CD4-positive, alpha-beta T cell (primary cell): ENCODE results near the gene ZXDC. TPM values are rescaled to one million over a fixed set of nuclear protein-coding genes. Genes with fewer than 3 reads are reported as not detected.

Experiments
- ATAC-seq: fragments of 200-7000 bp; cut with Tn5 transposase; one replicate; pipeline ENCODE4 v1.10.0; 2022; ENCODE audit warnings: mild to moderate bottlenecking; ENCODE audit not compliant: poor library complexity
- CTCF ChIA-PET: fragments of 350-600 bp; sonication (Branson Sonifier 250); formaldehyde crosslinking; loops from one replicate; lab custom pipeline; 2021; ENCODE audit warnings: antibody characterized with exemption, inconsistent platforms; lab: Charles Lee
- POLR2A ChIA-PET: fragments of 350-600 bp; sonication (Branson Sonifier 250); formaldehyde crosslinking; loops from one replicate; lab custom pipeline; 2021; ENCODE audit warnings: antibody characterized with exemption, inconsistent platforms; lab: Charles Lee
- DNase-seq, 14 experiments: peaks; one replicate each; pipeline ENCODE4 v3.0.0-alpha.2; 2013 to 2020; ENCODE audit warnings: mixed read lengths in 2 of 14
- H3K27ac ChIP-seq, 2 donors: one replicate each; pipeline versions ENCODE4 v1.5.1 to v1.7.0; 2013; ENCODE audit warnings: low read length in 2 of 2, low read depth in 1 of 2, mild to moderate bottlenecking in 1 of 2
- H3K27me3 ChIP-seq, 2 experiments: 1 replicate in 1 of 2; 2 replicates in 1 of 2; pipeline versions ENCODE4 v1.6.1 to v1.7.0; 2013; ENCODE audit warnings: low read length in 2 of 2, control low read depth in 1 of 2, mild to moderate bottlenecking in 1 of 2, moderate library complexity in 1 of 2; ENCODE audit not compliant: insufficient read depth in 2 of 2, control insufficient read depth in 1 of 2
- H3K36me3 ChIP-seq: one replicate; pipeline ENCODE4 v1.6.1; 2013; ENCODE audit warnings: low read length, control low read depth; ENCODE audit not compliant: insufficient read depth
- H3K4me1 ChIP-seq: one replicate; pipeline ENCODE4 v1.6.1; 2013; ENCODE audit warnings: low read length, control low read depth; ENCODE audit not compliant: insufficient read depth
- H3K4me3 ChIP-seq: one replicate; pipeline ENCODE4 v1.5.1; 2013; ENCODE audit warnings: mild to moderate bottlenecking, low read length, moderate library complexity
- H3K9me3 ChIP-seq, 2 experiments: 1 replicate in 1 of 2; 2 replicates in 1 of 2; pipeline versions ENCODE4 v1.6.1 to v1.7.0; 2013; ENCODE audit warnings: low read length in 2 of 2, mild to moderate bottlenecking in 2 of 2, control low read depth in 1 of 2, moderate library complexity in 1 of 2; ENCODE audit not compliant: control insufficient read depth in 1 of 2, insufficient read depth in 1 of 2
- H3K27ac Mint-ChIP-seq: one replicate; pipeline ENCODE4 v1.8.0; 2020; ENCODE audit warnings: mixed read lengths
- H3K27me3 Mint-ChIP-seq: one replicate; pipeline ENCODE4 v1.8.0; 2021; ENCODE audit warnings: mixed read lengths
- H3K36me3 Mint-ChIP-seq: one replicate; pipeline ENCODE4 v1.8.0; 2021; ENCODE audit warnings: low read depth, mixed read lengths
- H3K4me1 Mint-ChIP-seq: one replicate; pipeline ENCODE4 v1.8.0; 2021; ENCODE audit warnings: low read depth, mixed read lengths
- H3K4me3 Mint-ChIP-seq: one replicate; pipeline ENCODE4 v1.8.0; 2020; ENCODE audit warnings: mild to moderate bottlenecking, mixed read lengths
- H3K9me3 Mint-ChIP-seq: one replicate; pipeline ENCODE4 v1.8.0; 2020; ENCODE audit warnings: mixed read lengths
- intact Hi-C, 2 experiments: fragments of 100-400 bp; cut with DNase I in 1 of 2; cut with micrococcal nuclease in 1 of 2; formaldehyde crosslinking; loops; one replicate each; pipeline versions ENCODE4 v1.15.1 to v1.9.0; 2023 to 2025; cut with DNase I, micrococcal nuclease
- total RNA-seq, 174 experiments: library from RNA in 2 of 174; stranded (reverse) in 2 of 174; gene quantifications; one replicate each; pipeline ENCODE4 v1.2.3 and lab custom pipeline; 2021 to 2026
- TF ChIP-seq, protein P1 (sequence below): fragments of 200-600 bp; IDR thresholded peaks from one replicate; pipeline ENCODE4 v1.8.0; 2022; ENCODE audit warnings: antibody characterized with exemption, mild to moderate bottlenecking

ZXDC gene
- total RNA-seq, 2 experiments from 2014 or later: 60.7 to 61.3 TPM

DNA sequence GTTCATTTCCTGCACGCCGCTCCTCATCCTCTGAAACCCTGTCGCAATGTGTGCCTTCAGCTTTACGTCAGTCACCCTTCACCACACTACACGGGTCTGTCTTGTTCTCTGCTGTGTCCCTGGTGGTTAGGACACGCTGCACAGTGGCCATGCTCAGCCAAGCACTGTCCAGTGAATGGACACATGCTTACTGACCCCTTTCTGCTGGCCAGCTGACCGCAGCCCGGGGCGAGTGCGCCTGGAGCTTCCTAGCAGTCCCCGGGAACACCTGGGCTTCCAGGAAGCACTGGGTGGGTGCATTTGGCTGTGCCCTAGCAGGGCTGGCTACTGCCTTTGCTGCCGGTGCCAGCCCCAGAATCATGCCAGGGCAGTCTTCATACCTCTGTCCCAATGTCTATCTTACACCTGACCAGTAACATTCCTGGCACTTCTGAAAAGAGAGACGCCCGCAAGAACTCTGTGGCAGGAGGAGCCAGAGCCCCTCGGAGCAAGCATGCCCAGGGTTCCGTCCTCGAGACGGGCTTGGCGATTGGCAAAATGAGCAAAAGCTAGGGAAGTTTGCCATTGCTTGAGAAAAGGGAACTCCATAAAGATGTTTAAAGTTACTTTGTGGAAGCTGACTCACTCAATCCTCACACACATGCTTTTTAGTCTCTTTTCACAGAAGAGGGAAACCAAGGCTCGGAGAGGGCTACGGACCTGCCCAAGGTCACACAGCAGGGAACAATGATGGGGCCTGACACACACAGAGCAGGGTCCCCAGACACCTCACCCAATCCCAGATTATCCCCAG, 15.7 kb upstream of the ZXDC start:
- Histone ChIP-seq H3K4me3 (no peak overlapping the region), H3K9me3 (no peaks in the 10 kb centered on the region), H3K27ac (no peak overlapping the region), H3K4me1 (peaks cover 13% of the 10 kb centered on the region), H3K27me3 (no peaks in the 10 kb centered on the region), H3K36me3 (no peaks in the 10 kb centered on the region)
- TF ChIP-seq, protein P1, sequence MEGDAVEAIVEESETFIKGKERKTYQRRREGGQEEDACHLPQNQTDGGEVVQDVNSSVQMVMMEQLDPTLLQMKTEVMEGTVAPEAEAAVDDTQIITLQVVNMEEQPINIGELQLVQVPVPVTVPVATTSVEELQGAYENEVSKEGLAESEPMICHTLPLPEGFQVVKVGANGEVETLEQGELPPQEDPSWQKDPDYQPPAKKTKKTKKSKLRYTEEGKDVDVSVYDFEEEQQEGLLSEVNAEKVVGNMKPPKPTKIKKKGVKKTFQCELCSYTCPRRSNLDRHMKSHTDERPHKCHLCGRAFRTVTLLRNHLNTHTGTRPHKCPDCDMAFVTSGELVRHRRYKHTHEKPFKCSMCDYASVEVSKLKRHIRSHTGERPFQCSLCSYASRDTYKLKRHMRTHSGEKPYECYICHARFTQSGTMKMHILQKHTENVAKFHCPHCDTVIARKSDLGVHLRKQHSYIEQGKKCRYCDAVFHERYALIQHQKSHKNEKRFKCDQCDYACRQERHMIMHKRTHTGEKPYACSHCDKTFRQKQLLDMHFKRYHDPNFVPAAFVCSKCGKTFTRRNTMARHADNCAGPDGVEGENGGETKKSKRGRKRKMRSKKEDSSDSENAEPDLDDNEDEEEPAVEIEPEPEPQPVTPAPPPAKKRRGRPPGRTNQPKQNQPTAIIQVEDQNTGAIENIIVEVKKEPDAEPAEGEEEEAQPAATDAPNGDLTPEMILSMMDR: no peak
- H3K27me3 Mint-ChIP-seq: no peaks in the 10 kb centered on the region
- no peaks in the 10 kb centered on the region for H3K36me3 Mint-ChIP-seq
- ChIA-PET POLR2A (no interaction called here), CTCF (no interaction called here)
- DNase-seq (no peak), ATAC-seq (no peak)
- H3K4me1 Mint-ChIP-seq: peaks cover 20% of the 10 kb centered on the region
- H3K9me3 Mint-ChIP-seq: no peaks in the 10 kb centered on the region
- intact Hi-C loops: no loop called here
- H3K27ac Mint-ChIP-seq: no peak overlapping the region
- no peak overlapping the region for H3K4me3 Mint-ChIP-seq

DNA sequence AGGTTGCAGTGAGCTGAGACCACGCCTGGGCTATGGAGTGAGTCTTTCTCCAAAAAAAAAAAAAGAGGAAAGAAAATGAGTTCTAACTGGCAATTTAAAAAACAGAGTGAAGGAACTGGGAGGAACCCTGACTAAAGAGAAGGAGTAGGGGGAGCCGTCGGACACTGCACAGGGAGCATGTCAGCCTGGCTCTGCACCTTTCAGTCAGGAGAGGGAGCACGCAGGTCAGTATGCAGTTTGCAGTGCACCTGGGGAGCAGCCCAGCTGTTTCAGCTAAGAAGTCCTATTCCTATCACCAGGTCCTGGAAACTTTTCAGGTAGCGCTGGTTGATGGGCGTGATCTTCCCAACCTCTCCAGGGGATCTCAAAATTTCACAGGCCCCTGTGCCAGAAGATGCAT, 14.9 kb upstream of the ZXDC start:
- Histone ChIP-seq H3K9me3 (no peaks in the 10 kb centered on the region), H3K4me3 (no peak overlapping the region), H3K4me1 (peaks cover 13% of the 10 kb centered on the region), H3K36me3 (no peaks in the 10 kb centered on the region), H3K27me3 (no peaks in the 10 kb centered on the region), H3K27ac (no peak overlapping the region)
- intact Hi-C loops: no loop called here
- H3K4me1 Mint-ChIP-seq: peaks cover 22% of the 10 kb centered on the region
- ChIA-PET CTCF (no interaction called here), POLR2A (no interaction called here)
- H3K4me3 Mint-ChIP-seq: no peak overlapping the region
- H3K27ac Mint-ChIP-seq: no peak overlapping the region
- ATAC-seq (no peak), DNase-seq (no peak)
- no peaks in the 10 kb centered on the region for H3K9me3 Mint-ChIP-seq
- H3K27me3 Mint-ChIP-seq: no peaks in the 10 kb centered on the region
- no peaks in the 10 kb centered on the region for H3K36me3 Mint-ChIP-seq
- TF ChIP-seq, protein P1: no peak

DNA sequence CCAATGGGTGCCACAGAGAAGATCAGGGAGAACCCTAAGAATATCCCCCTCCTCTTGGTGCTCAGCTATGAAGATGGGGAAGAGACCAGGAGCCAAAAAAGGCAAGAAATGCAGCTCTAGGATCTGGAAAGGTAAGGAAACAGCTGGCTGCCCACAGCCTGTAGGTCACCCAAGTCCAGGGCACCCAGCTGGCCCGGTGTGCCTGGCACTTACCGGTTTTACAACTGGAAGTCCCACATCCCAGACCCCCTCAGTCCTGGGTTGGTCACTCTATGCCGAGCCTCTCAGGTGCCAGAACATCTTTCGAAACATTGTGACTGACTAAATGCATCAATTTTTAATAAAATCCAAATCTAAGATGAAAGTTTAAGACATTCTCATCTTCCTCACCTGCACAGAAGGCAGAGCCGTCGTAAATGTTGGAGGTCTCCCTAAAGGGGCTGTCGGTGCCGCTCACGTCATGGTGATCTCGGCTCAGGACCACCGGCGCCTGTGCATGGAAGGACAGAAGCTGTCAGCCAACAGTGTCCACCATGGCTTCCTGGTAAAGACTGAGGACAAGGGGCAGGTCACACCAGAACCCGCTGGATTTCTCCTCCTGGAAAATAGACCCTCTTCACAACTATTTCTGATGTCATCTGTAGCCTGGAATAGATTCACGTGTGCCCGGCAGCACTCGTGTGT, 13.3 kb upstream of the ZXDC start:
- peaks cover 18% of the 10 kb centered on the region for H3K4me1 Mint-ChIP-seq
- no peak overlapping the region for H3K4me3 ChIP-seq
- TF ChIP-seq, protein P1: no peak
- ATAC-seq: no peak
- no peaks in the 10 kb centered on the region for H3K27me3 Mint-ChIP-seq
- no peaks in the 10 kb centered on the region for H3K36me3 ChIP-seq
- ChIA-PET POLR2A (no interaction called here), CTCF (no interaction called here)
- H3K4me1 ChIP-seq: peaks cover 13% of the 10 kb centered on the region
- H3K27ac ChIP-seq: no peak overlapping the region
- H3K4me3 Mint-ChIP-seq: no peak overlapping the region
- no peaks in the 10 kb centered on the region for H3K9me3 ChIP-seq
- no peaks in the 10 kb centered on the region for H3K27me3 ChIP-seq
- intact Hi-C loops: no loop called here
- H3K27ac Mint-ChIP-seq: no peak overlapping the region
- H3K9me3 Mint-ChIP-seq: no peaks in the 10 kb centered on the region
- H3K36me3 Mint-ChIP-seq: no peaks in the 10 kb centered on the region
- no peak for DNase-seq
